ENCODE measurements around the gene FLAD1. TPM values are rescaled to one million over a fixed set of nuclear protein-coding genes. Genes with fewer than 3 reads are reported as not detected.

The FLAD1 gene
- total RNA-seq, 1 donor from 2014 or later = 31.2 TPM

GRCh38 chr1:154941333-154942013 is 41.7 kb upstream of the FLAD1 start:
- no peak for DNase-seq (ENCODE audit: low spot score in 2 of 2)
- H3K4me3 ChIP-seq = no peak overlapping the region
- intact Hi-C loops (cut with DNase I) = no loop called here
- peaks cover 8 to 16% of the 10 kb centered on the region in 2 donors for H3K36me3 ChIP-seq
- H3K9me3 ChIP-seq = no peaks in the 10 kb centered on the region
- H3K27me3 ChIP-seq = no peaks in the 10 kb centered on the region
- TF ChIP-seq CTCF (IDR thresholded peaks at IDR 0.05) = no peak
- peak overlapping the region; percentile 1 to 51 for H3K27ac ChIP-seq
- H3K4me1 ChIP-seq = peaks cover 0 to 9% of the 10 kb centered on the region in 2 donors

GRCh38 chr1:154943649-154944400 is 39.3 kb upstream of the FLAD1 start:
- Histone ChIP-seq H3K36me3 (peaks cover 21 to 30% of the 10 kb centered on the region in 2 donors), H3K27me3 (no peaks in the 10 kb centered on the region), H3K4me3 (no peak overlapping the region), H3K9me3 (no peaks in the 10 kb centered on the region), H3K4me1 (peaks cover 0 to 5% of the 10 kb centered on the region in 2 donors), H3K27ac (peak overlapping the region; percentile 28 to 52)
- peak; percentile 34 to 68 (median 51) for TF ChIP-seq CTCF (IDR thresholded peaks at IDR 0.05)
- DNase-seq (ENCODE audit: low spot score in 2 of 2) = no peak
- intact Hi-C loops (cut with DNase I) = no loop called here

- TF ChIP-seq CTCF (IDR thresholded peaks at IDR 0.05) = no peak
- no peaks in the 10 kb centered on the region for H3K9me3 ChIP-seq
- H3K4me1 ChIP-seq = peaks cover 0 to 5% of the 10 kb centered on the region in 2 donors
- H3K27me3 ChIP-seq = no peaks in the 10 kb centered on the region
- H3K4me3 ChIP-seq = no peak overlapping the region
- intact Hi-C loops (cut with DNase I) = no loop called here
- H3K27ac ChIP-seq = peak overlapping the region; percentile 28 to 52
- DNase-seq (ENCODE audit: low spot score in 2 of 2) = no peak
- peaks cover 21 to 30% of the 10 kb centered on the region in 2 donors for H3K36me3 ChIP-seq
Measured at GRCh38 chr1:154944401-154945159, 38.6 kb upstream of the FLAD1 start.

GRCh38 chr1:154945160-154945961 is 37.8 kb upstream of the FLAD1 start:
- H3K27me3 ChIP-seq = no peaks in the 10 kb centered on the region

More at GRCh38 chr1:154945160-154945961, 37.8 kb upstream of the FLAD1 start:
- Histone ChIP-seq H3K9me3 (no peaks in the 10 kb centered on the region), H3K4me3 (no peak overlapping the region), H3K27ac (peak overlapping the region in 1 of 2 donors; percentile 24), H3K36me3 (peaks cover 25 to 33% of the 10 kb centered on the region in 2 donors), H3K4me1 (peaks cover 0 to 5% of the 10 kb centered on the region in 2 donors)
- DNase-seq (ENCODE audit: low spot score in 2 of 2) = no peak
- no peak for TF ChIP-seq CTCF (IDR thresholded peaks at IDR 0.05)
- intact Hi-C loops (cut with DNase I) = no loop called here
